Stimulated activated naive CD8-positive, alpha-beta T cell treated with anti-CD3 and anti-CD28 coated beads, Interleukin-15, Interleukin-2, amounts not matched to agents 100 U/mL and 50 U/mL, for 24 hours (primary cell): ENCODE results near the gene CD96.
A peak's percentile ranks its signal among the peaks of the same experiment; 100 is the strongest.
"Not testable (repeated sequence)": the region's sequence is repeated elsewhere in the genome, so short reads cannot be mapped to it uniquely, and the experiment has no call there.

Source experiments
- ATAC-seq: fragments of 150-1000 bp; cut with Tn5 transposase; one replicate; pipeline ENCODE4 v1.10.0; 2021
- DNase-seq: peaks from one replicate; pipeline ENCODE4 v3.0.0; 2021

The CD96 gene

DNA sequence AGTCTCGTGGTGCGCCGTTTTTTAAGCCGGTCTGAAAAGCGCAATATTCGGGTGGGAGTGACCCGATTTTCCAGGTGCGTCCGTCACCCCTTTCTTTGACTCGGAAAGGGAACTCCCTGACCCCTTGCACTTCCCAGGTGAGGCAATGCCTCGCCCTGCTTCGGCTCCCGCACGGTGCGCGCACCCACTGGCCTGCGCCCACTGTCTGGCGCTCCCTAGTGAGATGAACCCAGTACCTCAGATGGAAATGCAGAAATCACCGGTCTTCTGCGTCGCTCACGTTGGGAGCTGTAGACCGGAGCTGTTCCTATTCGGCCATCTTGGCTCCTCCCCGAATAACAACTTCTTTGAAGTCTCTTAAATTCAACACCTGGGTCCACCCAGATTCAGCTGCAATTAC lies 19.9 kb downstream of the CD96 start:
- not testable (repeated sequence) for ATAC-seq, DNase-seq

DNA sequence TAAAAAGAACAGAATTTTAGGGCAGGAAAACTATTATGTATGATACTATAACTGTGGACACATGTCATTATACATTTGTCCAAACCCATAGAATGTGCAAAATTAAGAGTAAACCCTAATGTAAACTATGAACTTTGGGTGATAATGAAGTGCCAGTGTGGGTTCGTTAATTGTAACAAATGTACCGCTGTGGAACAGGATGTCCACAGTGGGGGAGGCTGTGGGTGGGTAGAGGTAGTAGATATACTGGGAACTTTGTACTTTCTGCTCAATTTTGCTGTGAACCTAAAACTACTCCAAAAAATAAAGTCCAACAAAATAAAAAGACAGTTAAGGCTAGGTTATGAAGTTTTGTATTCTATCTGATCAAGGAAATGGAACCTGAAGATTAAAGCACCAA lies 24.8 kb downstream of the CD96 start:
- ATAC-seq (peak; percentile 43), DNase-seq (no peak)

DNA sequence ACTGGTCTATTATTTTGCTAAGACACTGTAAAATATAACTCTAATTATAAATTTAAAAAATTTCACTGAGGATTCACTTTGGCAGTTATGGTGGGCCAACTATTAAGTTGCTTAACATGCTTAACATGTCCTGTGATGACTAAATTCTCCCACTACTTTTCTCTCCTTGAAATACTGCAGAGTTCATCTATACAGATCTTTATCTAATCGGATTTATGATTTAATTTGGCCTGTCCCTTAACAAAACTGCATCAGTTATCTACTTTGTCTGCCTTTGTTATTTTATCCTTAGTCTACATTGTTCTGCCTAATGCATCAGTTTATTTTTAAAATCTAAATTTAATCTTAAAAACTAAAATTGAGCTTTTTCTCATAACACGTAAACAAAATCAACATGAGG lies 26.4 kb downstream of the CD96 start:
- no peak for ATAC-seq

DNA sequence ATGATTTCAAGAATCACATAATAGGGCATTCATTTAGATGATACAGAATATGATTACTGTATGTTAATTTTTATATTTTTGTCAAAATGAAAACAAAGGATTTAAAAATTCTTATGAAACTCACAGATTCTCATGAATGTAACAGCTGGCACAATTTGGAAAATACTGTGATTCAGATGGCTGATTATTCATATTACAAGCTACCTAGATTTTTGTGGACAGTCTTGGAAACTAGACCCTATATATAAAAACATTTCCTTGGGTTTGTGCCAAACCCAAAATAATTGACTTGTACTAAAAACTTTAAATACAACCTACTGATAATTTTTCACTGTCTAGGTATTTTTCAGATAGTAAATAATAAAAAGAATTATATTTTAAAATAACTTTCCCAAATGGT lies 26.9 kb downstream of the CD96 start:
- ATAC-seq: no peak
- no peak for DNase-seq

More for the DNA sequence above, 26.4 kb downstream of the CD96 start:
- DNase-seq: no peak

DNA sequence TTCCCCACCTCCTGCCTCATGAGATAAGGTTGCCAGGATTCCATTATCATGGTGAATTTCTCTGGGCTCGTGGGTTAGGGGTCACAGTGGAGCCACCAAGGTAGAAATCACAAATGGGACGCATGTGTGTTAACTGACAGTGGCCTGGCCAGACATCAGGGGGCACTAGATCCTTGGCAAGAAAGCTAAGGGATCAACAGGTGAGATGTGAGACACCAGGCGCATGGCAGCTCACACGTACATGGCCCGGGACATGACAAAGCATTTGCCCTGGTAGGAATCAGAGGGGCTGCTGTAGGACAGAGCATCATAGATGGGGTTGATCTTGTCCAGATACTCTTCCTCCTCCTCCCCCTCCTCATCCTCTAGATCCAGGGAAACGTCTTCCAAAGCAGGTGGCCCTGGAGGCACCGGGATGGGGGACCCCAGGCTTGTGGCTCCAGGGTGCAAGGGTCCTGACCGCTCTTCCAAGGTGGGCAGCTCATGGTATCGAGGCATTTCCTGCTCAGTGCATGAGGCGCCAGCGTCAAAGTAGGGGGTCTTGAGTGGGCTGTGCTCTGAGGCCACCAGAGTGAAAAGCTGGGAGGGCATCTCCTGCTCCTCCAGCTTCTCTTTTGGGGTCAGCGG lies 28.5 kb downstream of the CD96 start:
- DNase-seq: no peak
- ATAC-seq: no peak

DNA sequence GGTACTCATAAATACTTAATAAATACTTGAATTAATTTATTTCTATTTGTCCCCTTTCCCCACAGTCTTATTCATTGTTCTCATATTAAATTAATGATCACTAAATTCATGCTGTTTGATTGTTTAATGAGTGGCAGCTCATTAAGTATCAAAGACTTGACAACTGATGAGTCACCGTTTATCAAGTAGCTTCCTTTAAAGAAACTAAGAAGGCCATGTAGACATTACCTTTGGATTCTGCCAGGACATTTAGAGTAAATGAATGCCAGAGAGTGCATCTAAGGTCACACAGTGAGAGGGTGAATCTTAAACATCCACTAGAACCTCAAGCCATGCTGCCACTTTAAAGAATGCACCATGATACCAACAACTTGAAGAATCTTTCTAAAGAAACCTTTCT lies 29.3 kb downstream of the CD96 start:
- ATAC-seq (no peak), DNase-seq (no peak)

DNA sequence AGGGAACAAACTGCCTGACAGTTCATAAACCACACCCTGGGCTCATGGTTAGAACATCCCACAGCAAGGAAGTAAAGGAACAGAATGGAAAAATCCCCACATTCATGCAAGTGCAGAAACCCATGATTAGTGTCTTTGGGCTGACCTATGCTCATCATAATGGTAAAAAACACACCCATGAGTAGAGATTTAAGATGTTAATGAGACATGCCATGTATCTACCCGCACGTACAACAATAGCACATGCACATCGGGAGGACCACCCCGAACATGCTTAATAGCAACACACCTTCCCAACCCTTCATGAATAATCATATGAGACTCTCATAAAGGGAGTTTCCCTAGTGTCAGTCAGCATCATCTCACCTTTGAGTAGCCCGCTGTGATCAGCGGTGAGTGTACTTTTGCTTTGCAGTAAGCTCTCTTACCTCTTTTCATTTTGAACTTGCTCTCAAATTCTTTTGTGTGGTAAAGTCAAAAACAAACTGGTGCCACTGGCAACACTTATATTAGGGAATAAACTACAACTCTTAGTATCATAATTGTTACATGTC lies 30.0 kb downstream of the CD96 start:
- peak; percentile 96 for ATAC-seq
- no peak for DNase-seq

DNA sequence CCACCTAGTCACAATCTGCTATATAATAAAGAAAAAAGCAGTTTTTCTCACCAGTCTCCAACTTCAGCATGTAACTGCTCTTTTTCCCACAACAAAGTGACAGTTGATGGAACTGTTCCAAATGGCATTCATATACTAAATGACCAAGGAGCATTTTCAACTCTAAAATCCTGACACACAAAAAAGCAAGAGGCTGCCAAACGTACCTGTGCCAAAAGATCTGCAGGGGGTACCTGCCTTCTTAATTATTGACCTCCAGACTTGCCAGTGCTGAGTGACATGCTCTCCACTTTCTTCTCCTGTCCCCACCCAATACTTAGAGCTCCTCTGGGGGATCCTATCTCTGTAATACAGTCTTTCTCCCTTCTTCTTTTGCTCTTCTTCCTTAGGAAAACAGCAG lies 35.1 kb downstream of the CD96 start:
- no peak for ATAC-seq

DNA sequence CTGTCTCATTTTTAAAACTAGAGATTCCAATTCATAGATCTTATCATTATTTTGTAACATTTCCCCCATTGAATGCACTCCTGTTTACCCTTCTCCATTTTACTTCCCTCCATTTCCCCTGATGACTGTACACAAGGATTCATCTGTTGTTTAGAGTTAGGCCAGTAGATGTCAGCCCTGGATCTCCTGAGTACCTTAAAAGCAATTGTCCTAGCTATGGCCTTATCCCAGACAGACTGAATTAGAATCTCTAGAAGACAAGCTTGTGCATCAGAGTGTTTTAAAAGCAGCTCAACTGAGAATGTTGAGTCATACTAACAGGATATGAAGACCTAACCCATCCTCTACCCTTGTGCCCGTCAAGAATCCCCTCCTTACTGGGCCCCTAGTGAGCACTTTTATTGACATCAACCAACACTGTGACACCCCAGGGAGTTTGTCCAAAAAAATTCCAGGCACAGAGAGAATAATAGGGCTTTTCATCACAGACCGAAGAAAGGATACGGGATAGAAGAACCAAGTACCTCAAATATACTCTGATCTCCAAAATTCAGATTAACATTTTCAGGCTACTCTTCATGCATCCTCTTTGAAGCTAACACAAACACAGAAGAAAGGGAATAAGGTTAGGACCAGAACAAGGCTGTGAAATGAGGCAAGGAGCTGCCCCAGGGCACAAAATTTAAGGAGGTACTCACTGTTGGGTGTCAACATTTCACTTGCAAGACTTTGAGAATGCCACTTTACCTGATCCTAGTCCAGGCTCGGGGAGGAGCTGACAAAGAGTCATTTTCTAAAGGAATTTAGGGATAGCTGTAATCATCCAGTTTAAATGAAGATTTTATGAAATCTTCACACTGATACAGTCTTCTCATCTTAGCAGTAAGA lies 36.0 kb downstream of the CD96 start:
- ATAC-seq (peak; percentile 92), DNase-seq (no peak)

More for the DNA sequence above, 35.1 kb downstream of the CD96 start:
- no peak for DNase-seq

DNA sequence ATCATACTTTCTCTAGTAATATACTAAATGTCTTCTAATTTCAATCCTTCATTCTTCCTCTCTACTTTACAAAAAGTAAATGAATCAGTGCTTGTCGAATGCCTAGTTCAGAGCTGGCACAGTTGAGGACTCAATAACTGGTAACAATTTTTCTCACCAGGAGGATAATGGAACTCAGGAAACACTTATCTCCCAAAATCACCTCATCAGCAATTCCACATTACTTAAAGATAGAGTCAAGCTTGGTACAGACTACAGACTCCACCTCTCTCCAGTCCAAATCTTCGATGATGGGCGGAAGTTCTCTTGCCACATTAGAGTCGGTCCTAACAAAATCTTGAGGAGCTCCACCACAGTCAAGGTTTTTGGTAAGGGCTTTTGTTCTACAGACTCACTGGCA lies 36.9 kb downstream of the CD96 start:
- no peak for DNase-seq

DNA sequence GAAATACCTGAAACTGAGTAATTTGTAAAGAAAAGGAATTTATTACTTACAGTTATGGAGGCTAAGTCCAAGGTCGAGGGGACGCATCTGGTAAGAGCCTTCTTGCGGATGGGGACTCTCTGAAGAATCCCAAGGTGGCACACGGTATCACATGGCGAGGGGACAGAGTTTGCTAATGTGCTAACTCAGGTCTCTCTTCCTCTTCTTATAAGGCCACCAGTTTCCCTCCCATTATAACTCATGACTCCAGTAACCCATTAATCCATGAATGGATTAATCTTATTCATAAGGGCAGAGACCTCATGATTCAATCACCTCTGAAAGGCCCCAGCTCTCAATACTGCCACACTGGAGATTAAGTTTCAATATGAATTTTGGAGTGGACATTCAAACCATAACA lies 37.5 kb downstream of the CD96 start:
- no peak for DNase-seq
- ATAC-seq: no peak

More for the DNA sequence above, 36.9 kb downstream of the CD96 start:
- no peak for ATAC-seq

DNA sequence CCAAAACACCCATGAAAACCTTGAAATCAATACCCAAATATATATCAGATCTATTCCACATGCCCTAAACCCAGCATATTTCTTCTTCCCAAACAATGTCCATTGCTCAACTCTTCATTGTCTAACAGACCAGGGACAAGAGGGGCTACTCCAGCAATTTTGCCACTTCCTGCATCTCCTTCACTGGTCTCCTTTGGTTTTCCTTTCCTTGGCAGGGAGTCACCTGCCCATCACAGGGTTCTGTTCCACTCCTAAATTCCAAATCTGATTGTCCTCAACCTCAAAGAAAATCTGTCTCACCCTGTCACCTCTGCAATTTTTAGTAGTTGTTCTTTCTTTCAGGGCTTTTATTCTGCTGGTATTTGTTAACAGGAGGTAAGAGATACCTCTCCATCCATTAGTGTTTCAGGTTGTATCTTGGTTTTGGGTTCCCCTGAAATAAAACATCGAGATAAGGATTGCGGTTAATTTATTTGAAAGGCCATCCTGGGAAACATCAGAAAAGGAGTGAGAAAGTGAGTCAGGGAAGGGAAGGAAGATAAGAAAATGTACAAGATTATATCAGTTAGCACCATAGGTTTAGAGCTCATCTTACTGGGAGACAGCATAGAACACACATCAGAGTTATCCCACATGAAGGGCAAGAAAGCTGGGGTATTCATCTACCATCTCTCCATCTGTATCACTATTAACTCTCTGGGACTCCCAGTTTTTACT lies 39.6 kb downstream of the CD96 start:
- no peak for DNase-seq
- no peak for ATAC-seq

DNA sequence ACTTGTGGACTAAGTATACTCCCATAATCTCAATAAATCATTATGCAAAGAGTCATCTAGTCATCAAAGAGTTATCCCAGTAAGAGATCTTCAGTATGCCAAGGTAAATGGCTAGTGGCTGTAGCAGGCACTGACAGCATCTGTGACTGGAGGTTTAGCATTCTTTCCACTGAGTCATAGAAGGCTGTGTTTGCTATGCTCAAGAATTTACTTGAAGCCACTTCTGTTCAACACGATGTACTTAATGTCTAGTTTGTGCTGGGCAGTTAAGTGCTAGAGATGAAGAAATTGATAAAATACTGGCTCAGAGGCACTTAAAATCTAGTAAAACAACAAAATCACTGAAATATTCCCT lies 40.1 kb downstream of the CD96 start:
- DNase-seq: no peak
- ATAC-seq: peak; percentile 80

DNA sequence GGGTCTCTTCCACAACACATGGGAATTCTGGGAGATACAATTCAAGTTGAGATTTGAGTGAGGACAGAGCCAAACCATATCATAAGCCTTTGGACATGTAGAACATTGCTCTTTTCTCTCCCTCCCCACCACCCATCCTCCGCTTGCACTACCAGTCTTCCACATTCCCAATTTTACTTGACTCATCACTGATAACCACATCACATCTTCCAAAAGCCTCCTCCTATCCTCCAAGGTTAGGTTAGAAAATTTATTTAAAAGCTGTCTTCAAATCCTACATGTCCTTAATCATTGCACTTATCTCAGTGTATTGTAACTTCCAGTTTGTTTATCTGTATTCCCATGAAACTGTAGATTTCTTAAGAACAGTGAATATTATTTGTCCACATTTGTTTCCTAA lies 42.7 kb downstream of the CD96 start:
- DNase-seq: no peak
- ATAC-seq: no peak

DNA sequence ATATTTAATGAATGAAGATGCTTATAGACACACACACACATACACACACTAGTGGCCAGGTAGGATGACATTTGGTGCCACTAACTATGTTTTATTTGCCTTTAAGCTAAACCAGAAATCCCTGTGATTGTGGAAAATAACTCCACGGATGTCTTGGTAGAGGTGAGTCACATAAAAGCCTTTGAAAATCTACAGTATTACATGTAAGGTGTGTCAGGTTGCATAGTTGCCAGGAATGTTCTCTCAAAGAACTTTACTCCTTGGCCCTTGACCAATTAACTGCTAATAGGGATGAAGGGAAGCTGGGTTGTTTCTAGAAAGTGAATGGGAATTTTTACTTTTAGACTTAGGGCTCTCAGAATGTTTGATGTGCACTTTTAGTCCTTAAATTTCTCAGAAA lies 43.2 kb downstream of the CD96 start:
- ATAC-seq: no peak
- DNase-seq: no peak

DNA sequence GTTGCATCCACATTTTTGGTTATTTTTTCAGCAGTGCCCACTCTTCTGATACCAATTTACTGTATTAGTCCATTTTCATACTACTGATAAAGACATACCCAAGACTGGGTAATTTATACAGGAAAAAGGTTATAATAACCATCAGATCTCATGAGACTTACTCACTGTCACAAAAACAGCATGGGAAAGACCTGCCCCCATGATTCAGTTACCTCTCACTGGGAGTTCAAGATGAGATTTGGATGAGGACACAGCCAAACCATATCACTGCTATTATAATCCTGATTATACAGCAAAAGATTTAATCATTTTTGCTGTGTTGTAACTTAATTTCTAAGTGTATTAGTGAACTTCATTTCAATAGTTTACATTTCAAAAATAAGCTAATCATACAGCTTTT lies 46.5 kb downstream of the CD96 start:
- ATAC-seq: peak; percentile 51

DNA sequence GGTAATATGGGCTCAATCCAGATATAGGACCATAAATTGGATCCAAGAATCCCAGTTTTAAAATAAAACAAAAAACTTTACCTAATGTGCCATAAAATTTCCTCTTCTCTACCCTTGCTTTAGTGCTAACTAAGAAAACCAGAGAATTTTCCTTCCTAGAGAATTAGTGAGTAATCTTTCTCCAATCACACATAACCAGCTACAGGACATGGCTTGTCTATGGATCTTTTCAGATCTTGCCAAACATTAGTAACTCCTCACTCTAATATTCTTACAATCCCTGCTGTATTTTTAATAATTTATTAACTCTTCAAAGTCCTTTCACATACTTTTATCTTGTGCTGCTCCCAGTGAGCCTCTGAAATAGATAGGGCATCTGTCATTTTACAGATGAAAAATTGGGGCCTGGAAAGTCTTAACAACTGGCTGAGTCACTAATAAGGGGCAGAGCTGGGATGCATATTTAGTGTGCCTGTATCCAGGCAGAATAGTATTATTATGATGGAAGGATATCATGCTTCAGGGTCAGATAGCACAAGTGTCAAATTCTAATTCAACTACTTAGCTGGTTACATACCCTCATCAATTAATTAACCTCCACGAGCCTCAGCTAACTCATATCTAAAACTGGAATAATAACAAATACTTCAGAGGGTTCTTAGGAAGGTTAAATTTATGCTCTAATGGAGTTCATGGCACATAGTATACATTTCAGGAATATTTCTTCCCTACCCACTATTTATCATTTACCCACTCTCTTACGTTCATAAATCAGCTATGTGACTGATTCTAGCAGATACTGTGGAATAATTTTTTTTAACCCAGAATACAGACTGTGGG lies 47.5 kb downstream of the CD96 start:
- DNase-seq: no peak
- no peak for ATAC-seq

More for the DNA sequence above, 46.5 kb downstream of the CD96 start:
- no peak for DNase-seq

DNA sequence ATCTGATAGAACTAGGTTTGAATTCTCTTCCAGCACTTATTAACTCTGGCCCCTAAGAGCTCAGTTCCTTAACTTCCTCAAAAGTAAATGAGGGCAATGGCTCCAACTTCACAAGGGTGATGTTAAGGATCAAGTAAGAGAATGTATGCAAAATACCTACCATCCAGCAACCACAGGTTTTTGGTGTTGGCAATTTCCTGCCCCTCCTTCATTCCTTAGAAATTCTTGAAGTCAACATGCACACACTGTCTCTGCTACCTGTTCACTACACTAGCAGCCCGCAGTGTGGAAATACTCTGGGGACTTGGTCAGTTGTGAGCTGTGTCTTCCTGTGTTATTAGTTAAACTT lies 48.1 kb downstream of the CD96 start:
- ATAC-seq: no peak

DNA sequence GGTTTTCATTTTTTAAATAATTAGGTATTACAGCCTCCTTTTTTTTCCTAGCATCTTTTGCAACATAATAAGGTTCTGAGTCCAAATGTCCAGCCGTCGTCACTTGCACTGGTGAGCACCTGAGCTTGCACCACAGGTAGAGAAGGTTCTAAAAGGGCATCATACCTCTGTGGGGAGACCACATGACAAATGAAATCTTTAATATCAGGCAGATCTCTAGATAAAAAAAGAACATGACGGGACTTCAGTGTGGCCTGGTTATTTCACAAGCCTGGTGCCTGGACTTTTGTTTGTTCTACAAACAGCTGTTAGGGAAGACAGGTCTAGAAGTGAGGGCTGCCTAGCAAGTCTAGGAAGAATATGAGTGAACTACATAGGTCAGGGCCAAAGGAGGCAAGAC lies 49.6 kb downstream of the CD96 start:
- DNase-seq (no peak), ATAC-seq (no peak)

More for the DNA sequence above, 48.1 kb downstream of the CD96 start:
- no peak for DNase-seq

DNA sequence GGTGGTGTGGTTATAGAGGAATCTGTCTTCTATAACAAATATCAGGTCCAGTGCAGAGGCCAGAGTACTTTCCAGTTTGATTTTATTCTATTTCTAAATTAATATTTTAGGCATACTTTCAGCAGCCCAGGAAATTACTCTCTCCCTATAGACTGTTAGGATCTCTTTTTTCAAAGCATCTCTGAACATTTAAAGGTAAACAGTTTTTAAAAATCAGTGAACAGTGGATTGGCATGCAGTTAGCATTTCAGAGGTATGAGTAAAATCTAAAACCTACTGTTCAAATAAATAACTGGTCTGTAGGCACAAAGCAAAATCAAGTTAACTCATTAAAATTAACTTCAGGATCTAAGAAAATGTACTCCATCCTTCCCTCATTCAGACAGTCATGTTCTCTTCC lies 50.1 kb downstream of the CD96 start:
- ATAC-seq: no peak
- DNase-seq: no peak

DNA sequence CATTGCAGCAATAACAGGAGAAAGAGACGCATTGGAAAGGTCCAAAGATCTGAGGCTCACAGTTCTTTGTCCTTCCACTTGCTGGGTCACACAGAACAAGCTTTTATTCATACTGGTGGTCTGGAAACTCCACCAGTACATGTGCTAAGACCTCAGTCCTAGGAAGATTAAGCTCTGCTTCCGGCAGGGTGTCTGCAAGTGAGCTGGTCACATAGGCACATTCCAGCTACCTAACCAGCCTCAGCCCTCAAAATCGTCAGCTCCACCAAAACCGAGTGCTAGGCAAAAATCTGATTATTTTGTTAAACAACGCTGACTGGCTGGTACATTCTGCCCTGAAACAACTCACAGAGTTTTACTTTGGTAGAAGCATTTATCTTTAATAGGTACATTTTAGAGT lies 50.9 kb downstream of the CD96 start:
- no peak for DNase-seq
- no peak for ATAC-seq

DNA sequence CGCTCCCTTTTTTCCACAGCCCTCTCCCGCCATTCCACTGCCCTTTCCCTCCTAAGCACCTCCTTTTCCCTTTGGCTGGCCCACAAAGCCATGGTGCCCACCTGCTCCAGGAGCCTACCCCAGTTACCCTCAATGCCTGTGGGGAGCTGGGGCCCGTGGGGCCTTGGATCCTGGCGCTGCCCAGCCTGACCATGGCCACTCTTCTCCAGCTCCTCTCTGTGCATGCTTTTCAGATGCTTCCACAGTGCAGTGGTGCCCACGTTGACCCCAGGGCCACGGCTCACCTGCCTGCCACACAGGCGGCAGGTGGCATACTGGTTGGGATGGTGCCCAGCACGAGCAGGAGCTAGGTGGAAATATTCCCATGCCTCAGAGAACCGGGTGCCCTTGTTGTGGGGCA lies 51.7 kb downstream of the CD96 start:
- DNase-seq (no peak), ATAC-seq (no peak)
